ENCODE data around the gene TMEM270.

TMEM270 gene

GRCh38 chr7:73904219-73905137, 43.5 kb downstream of the TMEM270 start:
- DNase-seq (ENCODE audit: low read depth in 1 of 2, low spot score in 1 of 2): no peak

- DNase-seq (ENCODE audit: low read depth in 1 of 2, low spot score in 1 of 2): no peak
These were observed 44.4 kb downstream of the TMEM270 start for GRCh38 chr7:73905360-73905759.

GRCh38 chr7:73906874-73907273, 45.9 kb downstream of the TMEM270 start:
- DNase-seq (ENCODE audit: low read depth in 1 of 2, low spot score in 1 of 2): no peak

DNA sequence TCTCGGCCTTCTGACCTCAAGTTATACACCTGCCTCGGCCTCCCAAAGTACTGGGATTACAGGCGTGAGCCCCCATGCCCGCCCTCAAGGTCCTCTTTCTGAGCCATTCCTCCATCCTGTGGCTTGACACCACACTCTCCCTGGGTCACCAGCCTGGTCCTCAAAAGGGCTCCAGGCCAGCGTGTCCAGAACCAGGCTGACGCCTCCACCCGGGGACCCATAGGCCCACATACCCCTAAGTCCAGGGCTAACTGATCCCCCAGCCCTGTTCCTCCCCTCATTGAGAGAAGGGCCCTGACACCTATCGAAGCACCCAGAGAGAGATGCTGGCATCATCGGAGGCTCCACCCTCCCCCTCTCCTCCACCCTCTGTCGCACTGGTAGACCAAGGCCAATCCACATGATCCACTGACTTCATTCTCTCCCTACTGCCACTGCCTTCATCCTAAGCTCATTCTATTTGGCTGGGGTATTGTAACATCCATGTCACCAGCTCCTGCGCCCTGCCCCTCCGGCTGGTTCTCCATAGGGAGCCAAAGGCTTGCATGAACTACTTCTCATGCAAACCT, 46.7 kb downstream of the TMEM270 start:
- no peak for DNase-seq (ENCODE audit: low read depth in 1 of 2, low spot score in 1 of 2)

- no peak for DNase-seq (ENCODE audit: low read depth in 1 of 2, low spot score in 1 of 2)
These were observed 47.2 kb downstream of the TMEM270 start for GRCh38 chr7:73908123-73908611.

GRCh38 chr7:73909051-73909941, 48.3 kb downstream of the TMEM270 start:
- no peak for DNase-seq (ENCODE audit: low read depth in 1 of 2, low spot score in 1 of 2)

- DNase-seq (ENCODE audit: low read depth in 1 of 2, low spot score in 1 of 2): no peak
These were observed 49.0 kb downstream of the TMEM270 start for GRCh38 chr7:73909996-73910395.

- no peak for DNase-seq (ENCODE audit: low read depth in 1 of 2, low spot score in 1 of 2)
These were observed 51.3 kb downstream of the TMEM270 start for GRCh38 chr7:73912223-73912622.
